Measurements from ENCODE around the gene OGDHL. TPM values are rescaled to one million over a fixed set of nuclear protein-coding genes. Genes with fewer than 3 reads are reported as not detected.

Gene OGDHL
- total RNA-seq (0.31 TPM), polyA plus RNA-seq (ENCODE audit: insufficient read depth in 1 of 8, insufficient read length in 8 of 8, low replicate concordance in 1 of 8) (1 to 10 TPM in 1 of 8 donors, under 1 TPM in 7; 0.26 to 2.1 (median 0.43) TPM)
- long read RNA-seq, donor 1, result 0 reads
- long read RNA-seq, donor 2, result 0 reads
- long read RNA-seq, donor 3, result 0 reads
- long read RNA-seq, donor 4, result 0 reads
- long read RNA-seq, donor 5, result 0 reads
- long read RNA-seq, donor 6, result 0 reads
- long read RNA-seq, donor 7, result 0 reads
- long read RNA-seq, donor 8, result 0 reads
- long read RNA-seq, donor 9, result 0 reads
- long read RNA-seq, donor 10, result 0 reads
- long read RNA-seq, donor 11, result 0 reads

GRCh38 chr10:49761789-49762565 lies at the start of gene OGDHL:
TSS of gene OGDHL (minus strand) at chr10:49762323. CDS start at chr10:49758592, 3,731 bp downstream.
- Histone ChIP-seq H3K36me3 (ENCODE audit: control insufficient read depth, insufficient read depth, low read length) (no peaks in the 10 kb centered on the region), H3K27me3 (ENCODE audit: control insufficient read depth, insufficient read depth, low read length) (peaks cover 9% of the 10 kb centered on the region), H3K4me1 (ENCODE audit: control insufficient read depth, insufficient read depth, low read length) (peaks cover 5% of the 10 kb centered on the region), H3K4me3 (ENCODE audit: low read length) (peak within 1 kb of the TSS; percentile 35), H3K27ac (ENCODE audit: low read length) (no peak within 1 kb of the TSS), H3K9me3 (replicated peaks; ENCODE audit: control insufficient read depth, low read depth, low read length) (no peaks in the 10 kb centered on the region)
- under 1% methylated on average over 77 of the region's 81 CpGs for WGBS (ENCODE audit: insufficient coverage)
- peak; percentile 59 for DNase-seq

- no CpG with 5 or more reads among the region's 2 CpGs for WGBS (ENCODE audit: insufficient coverage)
- no peaks in the 10 kb centered on the region for H3K36me3 ChIP-seq (ENCODE audit: control insufficient read depth, insufficient read depth, low read length)
- H3K4me1 ChIP-seq (ENCODE audit: control insufficient read depth, insufficient read depth, low read length), result no peaks in the 10 kb centered on the region
- no peaks in the 10 kb centered on the region for H3K27me3 ChIP-seq (ENCODE audit: control insufficient read depth, insufficient read depth, low read length)
- DNase-seq, result no peak
- H3K27ac ChIP-seq (ENCODE audit: low read length), result no peak overlapping the region
- no peak overlapping the region for H3K4me3 ChIP-seq (ENCODE audit: low read length)
- H3K9me3 ChIP-seq (replicated peaks; ENCODE audit: control insufficient read depth, low read depth, low read length), result peaks cover 5% of the 10 kb centered on the region
Measured at GRCh38 chr10:49803988-49804387, 41.9 kb upstream of the OGDHL start.

GRCh38 chr10:49798275-49798674 lies 36.2 kb upstream of the OGDHL start:
- WGBS (ENCODE audit: insufficient coverage), result no CpG with 5 or more reads among the region's 4 CpGs
- Histone ChIP-seq H3K27ac (ENCODE audit: low read length) (no peak overlapping the region), H3K36me3 (ENCODE audit: control insufficient read depth, insufficient read depth, low read length) (no peaks in the 10 kb centered on the region), H3K27me3 (ENCODE audit: control insufficient read depth, insufficient read depth, low read length) (no peaks in the 10 kb centered on the region), H3K9me3 (replicated peaks; ENCODE audit: control insufficient read depth, low read depth, low read length) (no peaks in the 10 kb centered on the region), H3K4me3 (ENCODE audit: low read length) (no peak overlapping the region), H3K4me1 (ENCODE audit: control insufficient read depth, insufficient read depth, low read length) (no peaks in the 10 kb centered on the region)
- no peak for DNase-seq

- Histone ChIP-seq H3K27me3 (ENCODE audit: control insufficient read depth, insufficient read depth, low read length) (no peaks in the 10 kb centered on the region), H3K27ac (ENCODE audit: low read length) (no peak overlapping the region), H3K9me3 (replicated peaks; ENCODE audit: control insufficient read depth, low read depth, low read length) (no peaks in the 10 kb centered on the region), H3K4me3 (ENCODE audit: low read length) (no peak overlapping the region), H3K4me1 (ENCODE audit: control insufficient read depth, insufficient read depth, low read length) (no peaks in the 10 kb centered on the region), H3K36me3 (ENCODE audit: control insufficient read depth, insufficient read depth, low read length) (no peaks in the 10 kb centered on the region)
- 71% methylated on average over 1 of the region's 5 CpGs for WGBS (ENCODE audit: insufficient coverage)
- DNase-seq, result no peak
Measured at GRCh38 chr10:49791100-49791499, 29.0 kb upstream of the OGDHL start.

DNA sequence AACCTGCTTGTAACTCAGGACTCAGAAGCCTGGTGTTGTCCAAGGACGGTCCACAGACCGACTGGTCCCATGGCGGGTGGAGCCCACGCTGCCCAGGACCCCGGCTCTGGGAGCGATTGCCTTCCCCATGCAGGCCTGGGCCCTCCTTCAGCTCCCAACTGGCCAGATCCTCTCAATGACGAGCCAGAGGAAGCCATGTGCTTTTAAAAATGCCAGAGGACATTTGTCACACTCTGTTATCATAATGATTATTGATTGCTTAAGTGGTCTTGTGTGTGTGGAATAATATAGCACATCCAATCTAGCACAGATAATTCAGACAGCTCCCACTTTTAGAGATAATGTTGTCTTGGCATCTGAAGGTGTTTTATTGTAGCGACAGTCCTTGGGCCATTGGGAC lies 22.6 kb upstream of the OGDHL start:
- no peaks in the 10 kb centered on the region for H3K27me3 ChIP-seq (ENCODE audit: control insufficient read depth, insufficient read depth, low read length)
- H3K4me1 ChIP-seq (ENCODE audit: control insufficient read depth, insufficient read depth, low read length), result no peaks in the 10 kb centered on the region
- no peaks in the 10 kb centered on the region for H3K9me3 ChIP-seq (replicated peaks; ENCODE audit: control insufficient read depth, low read depth, low read length)
- H3K27ac ChIP-seq (ENCODE audit: low read length), result no peak overlapping the region
- 67% methylated on average over 3 of the region's 8 CpGs for WGBS (ENCODE audit: insufficient coverage)
- no peak for DNase-seq
- H3K4me3 ChIP-seq (ENCODE audit: low read length), result no peak overlapping the region
- no peaks in the 10 kb centered on the region for H3K36me3 ChIP-seq (ENCODE audit: control insufficient read depth, insufficient read depth, low read length)

DNA sequence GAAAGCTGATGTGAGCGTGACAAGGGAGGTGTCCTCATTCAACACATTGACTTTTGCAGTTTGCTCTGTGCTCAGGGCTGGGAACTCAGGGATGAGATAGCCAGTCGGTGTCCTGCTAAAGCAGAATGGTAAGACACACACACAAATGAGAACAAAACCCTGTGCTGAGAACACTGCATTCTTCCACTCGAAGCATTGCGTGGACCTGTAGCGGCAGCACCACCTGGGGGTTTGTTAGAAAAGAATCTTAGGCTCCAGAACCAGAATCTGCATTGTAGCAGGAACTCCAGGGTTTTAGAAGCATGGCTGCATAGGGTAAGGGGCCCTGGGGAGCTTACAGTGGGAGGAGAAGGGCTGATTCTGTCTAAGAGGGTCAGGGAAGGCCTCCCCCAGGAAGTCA lies 21.5 kb upstream of the OGDHL start:
- DNase-seq, result no peak
- no peaks in the 10 kb centered on the region for H3K4me1 ChIP-seq (ENCODE audit: control insufficient read depth, insufficient read depth, low read length)
- H3K27ac ChIP-seq (ENCODE audit: low read length), result no peak overlapping the region
- H3K4me3 ChIP-seq (ENCODE audit: low read length), result no peak overlapping the region
- no peaks in the 10 kb centered on the region for H3K27me3 ChIP-seq (ENCODE audit: control insufficient read depth, insufficient read depth, low read length)
- 34% methylated on average over 4 of the region's 5 CpGs for WGBS (ENCODE audit: insufficient coverage)
- H3K36me3 ChIP-seq (ENCODE audit: control insufficient read depth, insufficient read depth, low read length), result no peaks in the 10 kb centered on the region
- H3K9me3 ChIP-seq (replicated peaks; ENCODE audit: control insufficient read depth, low read depth, low read length), result no peaks in the 10 kb centered on the region

DNA sequence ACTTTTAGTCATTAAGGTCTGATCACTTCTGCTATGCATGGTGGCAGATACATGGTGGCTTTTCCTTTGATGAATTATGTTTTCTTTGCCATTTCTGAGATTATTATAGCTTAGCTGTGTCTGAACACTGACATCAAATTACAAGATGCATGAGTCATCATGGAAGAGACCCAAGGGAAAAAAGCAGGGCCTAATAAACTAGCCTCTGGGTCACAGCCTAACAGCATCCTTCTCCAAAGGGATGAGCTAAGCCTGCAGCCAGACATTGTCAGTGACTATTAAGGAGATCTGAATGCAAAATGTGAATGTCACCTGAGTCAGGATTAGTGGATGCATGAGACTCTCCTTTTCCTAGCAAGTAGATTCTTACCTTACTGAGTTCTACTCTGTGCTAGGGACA lies 19.1 kb upstream of the OGDHL start:
- Histone ChIP-seq H3K4me1 (ENCODE audit: control insufficient read depth, insufficient read depth, low read length) (no peaks in the 10 kb centered on the region), H3K27ac (ENCODE audit: low read length) (no peak overlapping the region), H3K9me3 (replicated peaks; ENCODE audit: control insufficient read depth, low read depth, low read length) (no peaks in the 10 kb centered on the region), H3K4me3 (ENCODE audit: low read length) (no peak overlapping the region), H3K27me3 (ENCODE audit: control insufficient read depth, insufficient read depth, low read length) (no peaks in the 10 kb centered on the region), H3K36me3 (ENCODE audit: control insufficient read depth, insufficient read depth, low read length) (no peaks in the 10 kb centered on the region)
- no peak for DNase-seq

DNA sequence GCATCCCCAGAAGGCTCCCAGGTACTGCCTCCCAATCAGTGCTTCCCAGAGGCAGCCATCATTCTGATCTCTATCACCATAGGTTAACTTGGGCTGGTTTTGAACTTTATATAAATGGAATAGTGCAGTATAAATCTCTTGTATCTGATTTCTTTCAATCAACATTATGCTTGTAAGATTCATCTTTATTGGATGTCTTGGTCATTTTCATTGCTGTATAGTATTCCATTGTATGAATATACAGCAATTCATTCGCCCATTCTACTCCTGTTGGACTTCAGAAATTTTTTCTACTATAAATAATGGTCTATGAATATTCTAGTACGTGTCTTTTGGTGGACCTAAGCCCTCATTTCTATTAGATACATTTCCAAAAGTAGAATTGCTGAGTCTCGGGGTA lies 16.1 kb upstream of the OGDHL start:
- Histone ChIP-seq H3K4me3 (ENCODE audit: low read length) (no peak overlapping the region), H3K36me3 (ENCODE audit: control insufficient read depth, insufficient read depth, low read length) (no peaks in the 10 kb centered on the region), H3K27me3 (ENCODE audit: control insufficient read depth, insufficient read depth, low read length) (no peaks in the 10 kb centered on the region), H3K4me1 (ENCODE audit: control insufficient read depth, insufficient read depth, low read length) (no peaks in the 10 kb centered on the region), H3K27ac (ENCODE audit: low read length) (no peak overlapping the region), H3K9me3 (replicated peaks; ENCODE audit: control insufficient read depth, low read depth, low read length) (no peaks in the 10 kb centered on the region)
- WGBS (ENCODE audit: insufficient coverage), result no CpG with 5 or more reads among the region's 3 CpGs
- DNase-seq, result no peak

- Histone ChIP-seq H3K9me3 (replicated peaks; ENCODE audit: control insufficient read depth, low read depth, low read length) (no peaks in the 10 kb centered on the region), H3K36me3 (ENCODE audit: control insufficient read depth, insufficient read depth, low read length) (no peaks in the 10 kb centered on the region), H3K27me3 (ENCODE audit: control insufficient read depth, insufficient read depth, low read length) (no peaks in the 10 kb centered on the region), H3K27ac (ENCODE audit: low read length) (no peak overlapping the region), H3K4me3 (ENCODE audit: low read length) (no peak overlapping the region), H3K4me1 (ENCODE audit: control insufficient read depth, insufficient read depth, low read length) (no peaks in the 10 kb centered on the region)
- no peak for DNase-seq
- 72% methylated on average over 2 of the region's 4 CpGs for WGBS (ENCODE audit: insufficient coverage)
Measured at GRCh38 chr10:49776851-49777250, 14.7 kb upstream of the OGDHL start.

DNA sequence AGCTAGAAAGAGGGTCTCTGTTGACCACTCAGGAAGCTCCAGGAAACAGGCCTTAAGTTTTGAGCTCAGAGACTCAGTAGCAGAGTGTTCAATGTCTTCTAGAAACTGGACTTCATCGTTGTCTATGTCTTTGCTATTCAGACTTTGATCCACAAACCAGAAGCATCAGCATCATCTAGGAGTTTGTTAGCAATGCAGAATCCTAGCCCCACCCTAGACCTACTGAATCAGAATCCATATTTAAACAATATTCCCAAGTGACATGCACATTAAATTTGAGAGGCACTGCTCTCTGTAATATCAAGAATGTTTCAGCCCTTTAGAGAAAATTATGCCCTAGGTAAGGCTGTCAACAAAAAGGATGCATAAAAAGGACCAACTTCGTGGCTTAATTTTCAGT lies 12.9 kb upstream of the OGDHL start:
- 83% methylated on average over 1 of the region's 2 CpGs for WGBS (ENCODE audit: insufficient coverage)
- H3K4me1 ChIP-seq (ENCODE audit: control insufficient read depth, insufficient read depth, low read length), result no peaks in the 10 kb centered on the region
- DNase-seq, result no peak
- H3K4me3 ChIP-seq (ENCODE audit: low read length), result no peak overlapping the region
- no peak overlapping the region for H3K27ac ChIP-seq (ENCODE audit: low read length)
- H3K9me3 ChIP-seq (replicated peaks; ENCODE audit: control insufficient read depth, low read depth, low read length), result no peaks in the 10 kb centered on the region
- H3K27me3 ChIP-seq (ENCODE audit: control insufficient read depth, insufficient read depth, low read length), result peaks cover 8% of the 10 kb centered on the region
- H3K36me3 ChIP-seq (ENCODE audit: control insufficient read depth, insufficient read depth, low read length), result no peaks in the 10 kb centered on the region

All from muscle of leg (tissue), 16 donors.